Measurements from ENCODE around the gene ARFGAP2.

- TF ChIP-seq, protein P1, sequence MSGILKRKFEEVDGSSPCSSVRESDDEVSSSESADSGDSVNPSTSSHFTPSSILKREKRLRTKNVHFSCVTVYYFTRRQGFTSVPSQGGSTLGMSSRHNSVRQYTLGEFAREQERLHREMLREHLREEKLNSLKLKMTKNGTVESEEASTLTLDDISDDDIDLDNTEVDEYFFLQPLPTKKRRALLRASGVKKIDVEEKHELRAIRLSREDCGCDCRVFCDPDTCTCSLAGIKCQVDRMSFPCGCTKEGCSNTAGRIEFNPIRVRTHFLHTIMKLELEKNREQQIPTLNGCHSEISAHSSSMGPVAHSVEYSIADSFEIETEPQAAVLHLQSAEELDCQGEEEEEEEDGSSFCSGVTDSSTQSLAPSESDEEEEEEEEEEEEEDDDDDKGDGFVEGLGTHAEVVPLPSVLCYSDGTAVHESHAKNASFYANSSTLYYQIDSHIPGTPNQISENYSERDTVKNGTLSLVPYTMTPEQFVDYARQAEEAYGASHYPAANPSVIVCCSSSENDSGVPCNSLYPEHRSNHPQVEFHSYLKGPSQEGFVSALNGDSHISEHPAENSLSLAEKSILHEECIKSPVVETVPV (CRISPR knock-in tag; IDR thresholded peaks at IDR 0.05) = no peak
- no peak for TF ChIP-seq ZFP30 (CRISPR knock-in tag; IDR thresholded peaks at IDR 0.05)
- no peak for TF ChIP-seq POU6F1 (CRISPR knock-in tag; IDR thresholded peaks at IDR 0.05; ENCODE audit: borderline replicate concordance, low read depth)
- no peak for TF ChIP-seq RARB (CRISPR knock-in tag; IDR thresholded peaks at IDR 0.05)
- TF ChIP-seq, protein P2, sequence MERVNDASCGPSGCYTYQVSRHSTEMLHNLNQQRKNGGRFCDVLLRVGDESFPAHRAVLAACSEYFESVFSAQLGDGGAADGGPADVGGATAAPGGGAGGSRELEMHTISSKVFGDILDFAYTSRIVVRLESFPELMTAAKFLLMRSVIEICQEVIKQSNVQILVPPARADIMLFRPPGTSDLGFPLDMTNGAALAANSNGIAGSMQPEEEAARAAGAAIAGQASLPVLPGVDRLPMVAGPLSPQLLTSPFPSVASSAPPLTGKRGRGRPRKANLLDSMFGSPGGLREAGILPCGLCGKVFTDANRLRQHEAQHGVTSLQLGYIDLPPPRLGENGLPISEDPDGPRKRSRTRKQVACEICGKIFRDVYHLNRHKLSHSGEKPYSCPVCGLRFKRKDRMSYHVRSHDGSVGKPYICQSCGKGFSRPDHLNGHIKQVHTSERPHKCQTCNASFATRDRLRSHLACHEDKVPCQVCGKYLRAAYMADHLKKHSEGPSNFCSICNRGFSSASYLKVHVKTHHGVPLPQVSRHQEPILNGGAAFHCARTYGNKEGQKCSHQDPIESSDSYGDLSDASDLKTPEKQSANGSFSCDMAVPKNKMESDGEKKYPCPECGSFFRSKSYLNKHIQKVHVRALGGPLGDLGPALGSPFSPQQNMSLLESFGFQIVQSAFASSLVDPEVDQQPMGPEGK (CRISPR knock-in tag; IDR thresholded peaks at IDR 0.05; ENCODE audit: borderline replicate concordance) = no peak
- no peak for TF ChIP-seq ZC3H10 (CRISPR knock-in tag; IDR thresholded peaks at IDR 0.05)
- no peak for TF ChIP-seq OSR1 (CRISPR knock-in tag; IDR thresholded peaks at IDR 0.05)
- no peak for TF ChIP-seq ESRRG (CRISPR knock-in tag; IDR thresholded peaks at IDR 0.05)
- TF ChIP-seq BACH2 (CRISPR knock-in tag; IDR thresholded peaks at IDR 0.05; ENCODE audit: borderline replicate concordance) = no peak
- TF ChIP-seq ZFP3 (CRISPR knock-in tag; IDR thresholded peaks at IDR 0.05) = no peak
- TF ChIP-seq, protein P3, sequence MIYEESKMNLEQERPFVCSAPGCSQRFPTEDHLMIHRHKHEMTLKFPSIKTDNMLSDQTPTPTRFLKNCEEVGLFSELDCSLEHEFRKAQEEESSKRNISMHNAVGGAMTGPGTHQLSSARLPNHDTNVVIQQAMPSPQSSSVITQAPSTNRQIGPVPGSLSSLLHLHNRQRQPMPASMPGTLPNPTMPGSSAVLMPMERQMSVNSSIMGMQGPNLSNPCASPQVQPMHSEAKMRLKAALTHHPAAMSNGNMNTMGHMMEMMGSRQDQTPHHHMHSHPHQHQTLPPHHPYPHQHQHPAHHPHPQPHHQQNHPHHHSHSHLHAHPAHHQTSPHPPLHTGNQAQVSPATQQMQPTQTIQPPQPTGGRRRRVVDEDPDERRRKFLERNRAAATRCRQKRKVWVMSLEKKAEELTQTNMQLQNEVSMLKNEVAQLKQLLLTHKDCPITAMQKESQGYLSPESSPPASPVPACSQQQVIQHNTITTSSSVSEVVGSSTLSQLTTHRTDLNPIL (CRISPR knock-in tag; IDR thresholded peaks at IDR 0.05; ENCODE audit: low read depth) = no peak
- TF ChIP-seq, protein P4, sequence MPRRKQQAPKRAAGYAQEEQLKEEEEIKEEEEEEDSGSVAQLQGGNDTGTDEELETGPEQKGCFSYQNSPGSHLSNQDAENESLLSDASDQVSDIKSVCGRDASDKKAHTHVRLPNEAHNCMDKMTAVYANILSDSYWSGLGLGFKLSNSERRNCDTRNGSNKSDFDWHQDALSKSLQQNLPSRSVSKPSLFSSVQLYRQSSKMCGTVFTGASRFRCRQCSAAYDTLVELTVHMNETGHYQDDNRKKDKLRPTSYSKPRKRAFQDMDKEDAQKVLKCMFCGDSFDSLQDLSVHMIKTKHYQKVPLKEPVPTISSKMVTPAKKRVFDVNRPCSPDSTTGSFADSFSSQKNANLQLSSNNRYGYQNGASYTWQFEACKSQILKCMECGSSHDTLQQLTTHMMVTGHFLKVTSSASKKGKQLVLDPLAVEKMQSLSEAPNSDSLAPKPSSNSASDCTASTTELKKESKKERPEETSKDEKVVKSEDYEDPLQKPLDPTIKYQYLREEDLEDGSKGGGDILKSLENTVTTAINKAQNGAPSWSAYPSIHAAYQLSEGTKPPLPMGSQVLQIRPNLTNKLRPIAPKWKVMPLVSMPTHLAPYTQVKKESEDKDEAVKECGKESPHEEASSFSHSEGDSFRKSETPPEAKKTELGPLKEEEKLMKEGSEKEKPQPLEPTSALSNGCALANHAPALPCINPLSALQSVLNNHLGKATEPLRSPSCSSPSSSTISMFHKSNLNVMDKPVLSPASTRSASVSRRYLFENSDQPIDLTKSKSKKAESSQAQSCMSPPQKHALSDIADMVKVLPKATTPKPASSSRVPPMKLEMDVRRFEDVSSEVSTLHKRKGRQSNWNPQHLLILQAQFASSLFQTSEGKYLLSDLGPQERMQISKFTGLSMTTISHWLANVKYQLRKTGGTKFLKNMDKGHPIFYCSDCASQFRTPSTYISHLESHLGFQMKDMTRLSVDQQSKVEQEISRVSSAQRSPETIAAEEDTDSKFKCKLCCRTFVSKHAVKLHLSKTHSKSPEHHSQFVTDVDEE (CRISPR knock-in tag; IDR thresholded peaks at IDR 0.05) = no peak
Measured at GRCh38 chr11:47157805-47158204, 18.9 kb downstream of the ARFGAP2 start.

All from SK-N-SH treated with all-trans-retinoic acid at 6 μM for 48 hours (cell line).